HG02884 (cell line): Measurements from ENCODE around the gene ANO8.

ENCODE experiments used
- ATAC-seq: cut with Tn5 transposase; IDR thresholded peaks from one replicate; pipeline ENCODE4 v1.9.1; 2021; ENCODE audit warnings: mild to moderate bottlenecking, moderate library complexity; ENCODE audit not compliant: unreplicated experiment

The ANO8 gene

GRCh38 chr19:17328517-17329365 is 5.9 kb downstream of the ANO8 start:
- ATAC-seq: no peak

GRCh38 chr19:17327654-17328516 is 6.8 kb downstream of the ANO8 start:
- no peak for ATAC-seq

- no peak for ATAC-seq
These were observed 7.5 kb downstream of the ANO8 start for GRCh38 chr19:17327068-17327653.

GRCh38 chr19:17326595-17326966 is 8.1 kb downstream of the ANO8 start:
- ATAC-seq: no peak

- ATAC-seq: no peak
These were observed 8.6 kb downstream of the ANO8 start for GRCh38 chr19:17325881-17326594.

GRCh38 chr19:17325133-17325532 is 9.5 kb downstream of the ANO8 start:
- ATAC-seq: no peak

- no peak for ATAC-seq
These were observed 10.1 kb downstream of the ANO8 start for GRCh38 chr19:17324357-17325114.

- ATAC-seq: no peak
These were observed 10.7 kb downstream of the ANO8 start for GRCh38 chr19:17323964-17324332.

- ATAC-seq: no peak
These were observed 11.2 kb downstream of the ANO8 start for GRCh38 chr19:17323300-17323963.

- no peak for ATAC-seq
These were observed 11.8 kb downstream of the ANO8 start for GRCh38 chr19:17322854-17323253.

GRCh38 chr19:17321655-17322489 is 12.8 kb downstream of the ANO8 start:
- no peak for ATAC-seq

GRCh38 chr19:17320435-17320834 is 14.2 kb downstream of the ANO8 start:
- ATAC-seq: no peak

- ATAC-seq: no peak
These were observed 15.0 kb downstream of the ANO8 start for GRCh38 chr19:17319473-17320238.

GRCh38 chr19:17318966-17319365 is 15.7 kb downstream of the ANO8 start:
- ATAC-seq: no peak

GRCh38 chr19:17314007-17314593 is 20.6 kb downstream of the ANO8 start:
- no peak for ATAC-seq

- ATAC-seq: no peak
These were observed 22.2 kb downstream of the ANO8 start for GRCh38 chr19:17312189-17313113.
